ENCODE measurements around the gene ZBTB5. TPM values are rescaled to one million over a fixed set of nuclear protein-coding genes. Genes with fewer than 3 reads are reported as not detected.
"Not testable (repeated sequence)": the region's sequence is repeated elsewhere in the genome, so short reads cannot be mapped to it uniquely, and the experiment has no call there.

Gene ZBTB5, protein sequence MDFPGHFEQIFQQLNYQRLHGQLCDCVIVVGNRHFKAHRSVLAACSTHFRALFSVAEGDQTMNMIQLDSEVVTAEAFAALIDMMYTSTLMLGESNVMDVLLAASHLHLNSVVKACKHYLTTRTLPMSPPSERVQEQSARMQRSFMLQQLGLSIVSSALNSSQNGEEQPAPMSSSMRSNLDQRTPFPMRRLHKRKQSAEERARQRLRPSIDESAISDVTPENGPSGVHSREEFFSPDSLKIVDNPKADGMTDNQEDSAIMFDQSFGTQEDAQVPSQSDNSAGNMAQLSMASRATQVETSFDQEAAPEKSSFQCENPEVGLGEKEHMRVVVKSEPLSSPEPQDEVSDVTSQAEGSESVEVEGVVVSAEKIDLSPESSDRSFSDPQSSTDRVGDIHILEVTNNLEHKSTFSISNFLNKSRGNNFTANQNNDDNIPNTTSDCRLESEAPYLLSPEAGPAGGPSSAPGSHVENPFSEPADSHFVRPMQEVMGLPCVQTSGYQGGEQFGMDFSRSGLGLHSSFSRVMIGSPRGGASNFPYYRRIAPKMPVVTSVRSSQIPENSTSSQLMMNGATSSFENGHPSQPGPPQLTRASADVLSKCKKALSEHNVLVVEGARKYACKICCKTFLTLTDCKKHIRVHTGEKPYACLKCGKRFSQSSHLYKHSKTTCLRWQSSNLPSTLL
- 4.4 TPM for total RNA-seq
- long read RNA-seq, partial matches to known transcripts, result 0 of 2 reads
- long read RNA-seq, other reads (novel, unspliced or antisense), result 2 of 2 reads

DNA sequence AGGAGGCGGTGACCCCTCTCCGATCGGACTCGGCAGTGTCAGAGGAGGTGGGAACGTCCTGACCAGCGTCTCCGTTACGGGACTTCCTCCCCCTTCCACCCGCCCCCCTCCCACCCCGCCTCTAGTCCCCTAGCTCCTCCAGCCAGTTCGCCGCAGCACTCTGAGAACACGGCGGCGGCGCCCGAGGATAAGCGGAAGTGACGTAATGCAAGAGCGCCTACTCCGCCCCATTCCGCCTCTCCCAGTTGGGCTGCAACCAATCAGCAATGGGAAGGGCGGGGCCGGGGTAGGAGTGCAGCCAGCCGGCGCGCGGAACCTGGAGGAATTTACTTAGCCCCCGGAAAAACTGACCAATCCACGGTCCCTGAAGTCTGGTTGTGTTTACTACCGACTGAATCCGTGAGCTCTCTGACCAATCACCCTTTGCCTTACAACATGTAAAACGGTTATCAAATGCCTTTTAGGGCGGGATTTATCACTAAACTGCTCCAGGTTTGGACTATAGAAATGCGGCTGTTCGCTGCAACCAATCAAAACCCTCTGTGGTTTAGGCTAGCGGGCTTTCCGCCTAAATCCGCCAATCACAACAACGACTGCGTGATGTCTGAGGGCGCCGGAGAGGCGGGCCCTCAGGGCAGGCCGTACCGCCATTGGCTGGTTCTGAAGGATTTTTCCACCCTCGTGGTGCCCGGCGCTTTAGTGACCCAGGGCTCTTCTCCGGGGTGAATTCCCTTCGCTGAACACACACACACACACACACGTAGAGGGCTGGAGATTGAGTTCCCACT, at the start of gene ZBTB5:
TSS of gene ZBTB5 (minus strand) at position 202 of the 788 bp plus-strand sequence. CDS start 22,899 bp downstream, outside the sequence.
- peak; percentile 93 for ATAC-seq (ENCODE audit: poor library complexity)
- intact Hi-C loops (cut with DNase I), result no loop called here
- DNase-seq, result peak; percentile 99

DNA sequence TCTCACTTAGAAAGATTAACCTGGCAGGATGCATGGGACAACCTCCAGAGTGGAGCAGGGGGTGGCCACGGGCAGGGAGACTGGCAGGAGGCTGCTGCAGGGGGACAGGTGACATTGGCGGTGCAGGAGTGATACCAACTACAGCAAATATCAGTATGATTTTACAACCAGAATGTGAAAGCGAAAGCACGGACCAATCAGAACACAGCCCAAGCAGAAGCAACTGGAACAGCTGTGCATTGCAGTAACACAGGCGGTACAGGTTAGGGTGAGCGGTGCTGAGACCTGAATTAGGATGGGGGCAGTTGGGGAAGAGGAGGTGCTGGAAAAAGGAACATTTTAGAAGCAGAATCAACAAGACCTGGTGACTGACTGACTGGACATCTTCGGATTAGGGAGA, 49.7 kb upstream of the ZBTB5 start:
- DNase-seq (no peak), ATAC-seq (ENCODE audit: poor library complexity) (no peak)
- intact Hi-C loops (cut with DNase I), result no loop called here

DNA sequence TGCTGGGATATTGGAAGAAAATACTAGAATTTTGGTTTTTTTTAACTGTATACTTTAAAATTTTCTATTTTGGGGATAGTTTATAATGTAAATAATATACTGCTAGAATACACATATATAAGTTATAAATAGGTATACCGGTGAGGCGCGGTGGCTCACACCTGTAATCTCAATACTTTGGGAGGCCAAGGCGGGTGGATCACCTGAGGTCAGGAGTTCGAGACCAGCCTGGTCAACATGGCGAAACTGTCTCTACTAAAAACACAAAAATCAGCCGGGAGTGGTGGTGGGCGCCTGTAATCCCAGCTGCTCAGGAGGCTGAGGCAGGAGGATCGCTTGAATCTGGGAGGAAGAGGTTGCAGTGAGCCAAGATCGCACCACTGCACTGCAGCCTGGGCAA, 49.2 kb upstream of the ZBTB5 start:
- intact Hi-C loops (cut with DNase I); ATAC-seq (ENCODE audit: poor library complexity): not testable (repeated sequence)

DNA sequence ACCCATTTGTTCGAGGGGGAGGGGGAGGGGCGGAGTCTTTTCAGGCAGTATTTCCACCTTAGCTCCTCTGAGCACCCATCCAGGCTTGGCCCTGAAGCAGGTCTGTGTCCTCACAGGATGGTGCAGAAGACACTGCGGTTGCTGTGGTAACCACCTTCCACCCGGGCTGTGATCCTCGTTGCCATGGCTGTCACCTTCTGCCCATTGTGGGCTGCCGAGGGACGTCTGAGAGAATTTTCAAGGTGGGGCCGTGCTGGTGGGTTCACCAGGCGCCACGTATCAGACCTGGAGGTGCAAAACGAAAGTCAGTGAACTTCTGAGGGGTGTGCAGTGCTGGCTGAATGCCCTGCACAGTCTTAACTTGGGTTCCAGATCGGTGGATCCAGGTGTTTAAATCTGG, 47.2 kb upstream of the ZBTB5 start:
- ATAC-seq (ENCODE audit: poor library complexity) (no peak), DNase-seq (no peak)
- intact Hi-C loops (cut with DNase I), result no loop called here

More for the DNA sequence above, 49.2 kb upstream of the ZBTB5 start:
- not testable (repeated sequence) for DNase-seq

DNA sequence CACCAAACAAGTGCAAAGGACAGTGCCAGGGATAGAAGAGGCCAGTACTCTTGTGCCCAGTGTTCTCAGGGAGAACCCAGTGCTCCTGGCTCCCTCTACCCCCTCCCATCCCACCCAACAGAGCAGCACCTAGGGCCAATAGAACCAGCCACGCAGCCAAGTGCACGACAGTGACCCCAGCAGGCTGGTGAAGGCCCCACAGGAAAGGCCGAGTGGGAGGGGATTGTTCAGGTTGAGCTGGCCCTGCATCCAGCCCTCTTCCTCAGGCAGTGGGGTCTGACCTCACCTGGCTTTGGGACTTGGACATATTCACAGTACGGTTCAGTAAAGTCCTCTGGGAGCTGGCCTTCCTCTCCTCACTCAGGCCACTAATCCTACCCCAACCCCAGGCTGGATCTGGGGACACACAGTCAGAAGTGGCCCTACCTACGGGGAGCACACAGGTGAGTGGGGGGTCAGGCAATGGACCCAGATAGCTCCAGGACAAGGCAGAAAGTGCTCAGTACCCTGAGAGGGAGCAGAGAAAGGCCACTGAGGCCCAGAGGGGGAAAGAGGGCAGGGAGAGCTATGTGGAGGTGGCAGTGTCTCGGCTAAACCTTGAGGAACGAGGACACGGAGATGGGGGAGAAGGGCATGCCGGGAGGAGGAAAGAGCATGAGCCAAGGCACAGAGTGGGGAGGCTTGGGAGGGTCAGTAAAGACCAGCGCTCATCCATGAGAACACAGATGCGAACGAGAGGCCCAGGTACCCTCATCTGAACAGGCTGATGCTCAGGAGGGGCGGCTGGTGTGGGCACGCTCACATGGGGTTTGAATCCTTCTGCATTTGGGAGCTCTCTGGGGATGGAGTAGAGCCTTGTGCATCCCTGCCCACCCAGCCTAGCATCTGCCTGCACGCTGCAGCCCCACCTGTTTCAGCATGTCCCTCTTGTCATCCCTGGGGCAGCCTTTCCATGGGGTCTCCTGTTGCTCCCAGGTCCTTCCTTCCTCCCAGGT, 46.1 kb upstream of the ZBTB5 start:
- no peak for ATAC-seq (ENCODE audit: poor library complexity)
- intact Hi-C loops (cut with DNase I), result no loop called here

DNA sequence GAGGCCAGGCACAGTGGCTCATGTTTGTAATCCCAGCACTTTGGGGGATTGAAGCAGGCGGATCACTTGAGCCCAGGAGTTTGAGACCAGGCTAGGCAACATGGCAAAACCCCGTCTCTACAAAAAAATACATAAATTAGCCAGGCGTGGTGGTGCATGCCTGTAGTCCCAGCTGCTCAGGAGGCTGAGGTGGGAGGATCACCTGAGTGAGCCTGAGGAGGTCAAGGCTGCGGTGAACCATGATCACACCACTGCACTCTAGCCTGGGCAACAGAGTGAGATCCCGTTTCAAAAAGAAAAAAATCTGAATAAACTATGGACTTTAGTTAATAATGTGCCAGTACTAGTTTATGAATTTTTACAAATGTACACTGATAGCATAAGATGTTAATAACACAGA, 44.8 kb upstream of the ZBTB5 start:
- intact Hi-C loops (cut with DNase I); ATAC-seq (ENCODE audit: poor library complexity); DNase-seq: not testable (repeated sequence)

More for the DNA sequence above, 46.1 kb upstream of the ZBTB5 start:
- DNase-seq, result no peak

DNA sequence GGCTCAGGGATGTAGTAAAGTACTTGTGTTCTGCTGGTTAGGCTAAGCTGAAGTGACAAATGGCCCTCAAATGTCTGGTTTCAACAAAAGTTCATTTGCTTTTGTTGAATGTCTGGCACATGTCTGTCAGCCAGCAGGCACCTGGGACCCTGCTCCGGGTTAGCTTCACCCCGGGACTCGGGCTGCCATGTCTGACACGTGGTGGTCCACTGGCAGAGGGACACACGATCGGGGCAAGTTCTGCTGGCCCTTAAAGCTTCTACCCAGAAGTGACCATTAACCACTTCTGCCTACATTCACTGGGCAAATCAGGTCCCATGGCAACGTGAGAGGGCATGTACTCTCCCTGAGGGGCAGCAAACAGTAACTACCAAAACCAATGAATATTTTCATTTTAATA, 44.3 kb upstream of the ZBTB5 start:
- intact Hi-C loops (cut with DNase I), result no loop called here
- ATAC-seq (ENCODE audit: poor library complexity) (no peak), DNase-seq (no peak)

DNA sequence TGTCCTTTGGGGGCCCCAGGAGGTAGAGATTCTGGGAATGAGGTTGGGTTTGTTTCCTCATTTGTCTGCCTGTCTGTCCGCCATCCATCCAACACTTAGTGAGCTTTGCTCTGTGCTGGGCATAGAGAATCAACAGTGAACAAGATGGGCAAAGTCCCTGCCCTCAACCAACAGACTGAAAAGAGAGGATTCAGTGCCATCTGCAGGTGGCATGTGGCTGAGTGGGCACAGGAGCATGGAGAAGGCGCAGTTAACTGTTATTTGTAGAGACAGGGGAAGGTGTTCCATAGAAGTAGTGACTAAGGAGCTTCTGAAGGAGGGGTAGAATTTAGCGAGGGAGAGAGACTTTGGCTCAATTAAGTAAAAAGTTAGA, 43.6 kb upstream of the ZBTB5 start:
- intact Hi-C loops (cut with DNase I), result no loop called here
- no peak for DNase-seq
- ATAC-seq (ENCODE audit: poor library complexity), result no peak

DNA sequence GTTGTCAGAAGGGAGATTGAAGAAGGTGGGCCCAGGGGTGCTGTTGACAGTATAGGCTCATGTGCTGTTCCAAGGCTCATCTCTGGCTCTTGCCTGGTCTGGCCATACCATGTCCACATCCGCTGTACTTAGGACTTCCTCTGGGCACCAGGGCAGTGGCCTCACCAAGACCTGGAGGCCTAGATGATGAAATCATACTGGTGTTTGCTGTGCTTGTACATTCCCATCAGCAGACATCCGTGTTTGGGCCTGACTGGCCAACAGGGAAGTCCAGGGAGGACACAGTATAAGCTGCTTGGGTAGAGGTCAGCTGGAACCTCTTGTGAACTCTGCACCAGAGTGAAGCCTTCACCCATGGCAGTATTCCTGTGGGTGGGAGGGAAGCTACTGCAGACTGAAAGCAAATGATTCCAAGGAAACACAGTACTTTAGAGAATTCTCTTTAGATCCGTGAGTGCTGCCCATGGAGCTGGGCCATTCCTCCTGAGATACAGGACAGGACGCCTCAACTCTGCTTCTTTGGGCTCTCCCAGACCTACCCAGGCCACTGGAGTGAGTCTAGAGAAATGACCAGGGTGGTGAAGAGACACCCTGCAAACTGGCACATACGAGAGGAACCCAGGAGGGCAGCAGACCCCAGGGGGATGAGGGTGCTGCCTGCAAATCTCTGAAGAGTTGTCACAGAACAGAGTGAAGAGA, 43.0 kb upstream of the ZBTB5 start:
- no peak for DNase-seq
- intact Hi-C loops (cut with DNase I), result no loop called here
- ATAC-seq (ENCODE audit: poor library complexity), result no peak

DNA sequence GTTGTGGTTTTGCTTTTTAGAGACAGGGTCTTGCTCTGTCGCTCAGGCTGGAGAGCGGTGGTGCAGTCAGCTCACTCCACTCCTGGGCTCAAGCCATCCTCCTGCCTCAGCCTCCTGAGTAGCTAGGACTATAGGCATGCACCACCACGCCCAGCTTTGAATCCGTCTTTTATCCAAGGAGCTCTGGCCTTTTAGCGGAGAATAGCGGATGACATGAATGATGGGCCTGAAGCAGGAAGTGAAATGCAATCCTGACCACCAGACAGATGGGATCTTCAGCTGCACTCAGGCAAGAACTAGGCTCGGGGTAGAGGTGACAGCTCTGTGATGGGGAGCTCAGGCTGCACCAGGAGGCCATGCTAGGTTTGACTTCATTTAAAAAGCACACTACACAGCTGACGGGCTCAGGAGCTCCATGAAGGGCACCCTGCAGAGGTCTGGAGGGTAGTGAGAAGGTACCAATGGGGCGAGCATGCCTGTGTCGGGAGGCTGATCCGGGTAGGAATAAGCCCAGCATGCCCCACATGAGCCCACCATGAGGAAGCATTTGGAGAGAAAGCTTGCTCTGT, 42.4 kb upstream of the ZBTB5 start:
- intact Hi-C loops (cut with DNase I), result no loop called here
- DNase-seq (no peak), ATAC-seq (ENCODE audit: poor library complexity) (no peak)

DNA sequence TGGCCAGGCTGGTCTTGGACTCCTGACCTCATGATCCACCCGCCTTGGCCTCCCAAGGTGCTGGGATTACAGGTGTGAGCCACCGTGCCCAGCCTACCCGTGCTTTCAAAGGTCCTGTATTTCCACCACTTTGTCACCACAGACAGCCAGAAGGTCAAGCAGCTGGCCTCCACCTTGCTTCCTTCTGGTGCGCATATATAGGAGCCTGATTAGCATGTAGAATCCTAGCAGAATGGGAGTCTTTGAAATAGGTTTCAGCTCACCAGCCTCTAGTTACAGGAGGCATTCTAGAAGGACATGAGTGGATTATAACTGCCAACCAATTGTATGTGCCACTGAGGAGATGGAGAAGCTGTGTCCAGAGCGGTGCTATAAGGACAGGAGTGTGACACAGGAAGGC, 39.4 kb upstream of the ZBTB5 start:
- ATAC-seq (ENCODE audit: poor library complexity), result no peak
- intact Hi-C loops (cut with DNase I), result no loop called here
- no peak for DNase-seq

DNA sequence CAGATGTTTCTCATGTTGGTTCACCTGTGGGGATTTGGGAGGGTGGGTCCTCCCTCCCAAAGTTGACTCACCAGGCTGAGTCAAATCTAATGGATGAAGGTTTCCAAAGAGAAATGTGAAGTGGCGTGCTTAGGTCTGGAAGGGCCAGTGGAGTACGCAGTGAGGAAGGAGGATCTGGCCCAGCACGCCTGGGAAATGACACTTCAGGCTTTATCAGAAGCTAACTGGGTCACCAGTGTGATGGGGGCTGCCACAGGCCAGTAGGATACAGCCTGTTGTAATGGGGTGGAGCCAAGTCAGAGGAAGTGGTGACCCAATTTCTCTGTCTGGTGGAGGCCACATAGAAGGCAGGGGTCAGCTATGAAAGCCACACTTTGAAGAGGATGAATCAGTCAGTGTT, 38.5 kb upstream of the ZBTB5 start:
- intact Hi-C loops (cut with DNase I), result no loop called here
- DNase-seq, result no peak
- ATAC-seq (ENCODE audit: poor library complexity), result peak; percentile 34

DNA sequence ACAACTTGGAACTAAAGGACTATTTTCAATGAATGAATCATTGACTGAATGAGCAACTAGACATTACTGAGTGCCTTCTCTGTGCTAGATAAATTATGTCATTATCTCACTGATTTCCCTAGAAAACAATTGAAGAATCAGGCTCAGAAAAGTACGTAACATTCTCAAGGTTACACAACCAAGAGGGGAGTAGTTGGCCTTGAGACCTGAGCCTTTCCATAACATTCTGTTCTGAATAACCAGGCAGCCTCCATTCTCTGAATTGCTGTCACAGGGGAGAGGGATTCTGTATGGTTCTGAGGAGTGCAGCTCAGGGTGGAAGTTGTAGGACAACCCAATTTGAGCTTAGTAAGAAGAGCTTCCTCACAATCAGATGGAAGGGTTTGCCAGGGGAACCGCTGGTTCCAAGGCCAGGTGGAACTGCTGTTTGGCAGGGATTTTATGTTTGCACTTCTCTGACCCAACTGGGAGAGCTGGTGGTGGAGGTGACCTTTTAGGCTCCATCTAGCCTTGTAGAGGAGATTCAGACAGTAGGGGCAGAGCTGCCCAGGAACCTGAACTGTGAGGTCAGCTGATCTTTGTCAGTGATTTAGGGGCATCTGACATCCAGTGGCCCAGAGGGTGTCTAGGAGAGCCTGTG, 36.8 kb upstream of the ZBTB5 start:
- DNase-seq, result no peak
- intact Hi-C loops (cut with DNase I), result no loop called here
- ATAC-seq (ENCODE audit: poor library complexity), result no peak

DNA sequence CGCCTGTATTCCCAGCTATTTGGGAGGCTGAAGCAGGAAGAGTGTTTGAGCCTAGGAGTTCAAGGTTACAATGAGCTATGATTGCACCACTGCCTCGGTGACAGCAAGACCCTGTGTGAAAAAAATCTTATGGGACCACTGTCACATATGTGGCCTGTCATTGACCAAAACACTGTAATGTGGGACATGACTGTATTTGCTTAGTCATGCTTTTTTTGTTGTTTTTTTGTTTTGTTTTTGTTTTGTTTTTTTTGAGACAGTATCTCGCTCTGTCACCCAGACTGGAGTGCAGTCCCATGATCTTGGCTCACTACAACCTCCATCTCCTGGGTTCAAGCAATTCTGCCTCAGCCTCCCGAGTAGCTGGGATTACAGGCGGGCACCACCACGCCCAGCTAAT, 34.0 kb upstream of the ZBTB5 start:
- intact Hi-C loops (cut with DNase I), result no loop called here
- ATAC-seq (ENCODE audit: poor library complexity) (no peak), DNase-seq (no peak)

DNA sequence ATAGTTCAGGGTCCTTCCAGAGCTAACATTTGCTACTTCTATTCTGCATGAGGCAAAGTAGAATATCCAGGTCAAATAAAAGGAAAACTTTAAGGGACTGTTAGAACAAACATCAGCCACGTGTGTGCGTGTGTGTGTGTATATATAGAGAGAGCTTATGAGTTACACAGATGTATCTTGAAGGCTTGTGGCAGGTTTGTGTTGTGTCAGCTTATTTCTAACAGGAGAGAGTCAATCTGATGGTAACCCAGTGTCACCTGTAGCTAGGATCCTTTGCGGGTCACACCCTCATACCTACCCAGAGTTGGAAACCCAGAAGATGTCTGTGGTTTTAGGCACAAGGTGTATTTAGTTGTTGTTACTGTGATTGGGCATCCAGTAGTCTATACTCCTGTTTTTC, 33.2 kb upstream of the ZBTB5 start:
- no peak for ATAC-seq (ENCODE audit: poor library complexity)
- no peak for DNase-seq
- intact Hi-C loops (cut with DNase I), result no loop called here

DNA sequence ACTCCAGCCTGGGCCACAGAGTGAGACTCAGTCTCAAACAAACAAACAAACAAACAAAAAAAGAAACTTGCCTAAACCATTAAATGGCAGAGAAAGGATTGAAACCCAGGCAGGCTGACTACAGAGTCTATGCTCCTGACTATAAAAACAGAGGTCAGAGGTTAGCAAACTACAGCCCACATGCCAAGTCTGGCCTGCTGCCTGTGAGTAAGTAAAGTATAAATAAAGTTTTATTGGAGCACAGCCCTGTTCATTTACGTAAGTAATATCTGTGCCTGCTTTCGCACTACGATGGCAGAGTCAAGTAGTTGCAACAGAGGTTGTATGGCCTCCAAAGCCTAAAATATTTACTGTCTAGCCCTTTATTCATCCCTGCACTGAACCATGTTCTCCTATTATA, 32.1 kb upstream of the ZBTB5 start:
- DNase-seq, result no peak
- ATAC-seq (ENCODE audit: poor library complexity), result no peak
- intact Hi-C loops (cut with DNase I), result no loop called here

DNA sequence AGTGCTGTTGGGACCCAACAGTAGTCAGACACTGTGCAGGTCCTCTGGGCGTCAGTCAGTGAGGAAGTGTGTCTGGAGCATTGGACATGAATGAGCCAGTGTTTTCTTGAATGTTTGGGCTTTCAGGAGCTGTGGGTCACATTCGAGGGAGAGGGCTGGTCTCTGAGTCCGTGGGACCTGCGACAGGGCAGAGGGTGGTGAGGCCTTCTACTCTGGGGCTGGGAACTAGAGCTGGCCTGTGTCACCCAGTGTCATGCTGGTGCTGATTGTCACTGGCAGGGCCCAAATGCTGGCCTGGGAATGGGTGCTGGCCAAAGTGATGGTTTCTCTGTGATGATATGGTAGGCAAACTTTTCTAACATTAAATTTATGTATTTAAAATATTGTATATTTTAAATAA, 30.8 kb upstream of the ZBTB5 start:
- ATAC-seq (ENCODE audit: poor library complexity), result no peak
- intact Hi-C loops (cut with DNase I), result no loop called here

More for the DNA sequence above, 30.8 kb upstream of the ZBTB5 start:
- no peak for DNase-seq
